HS-5 (cell line): ENCODE measurements around the gene EHD3.

ENCODE experiments used
- DNase-seq: peaks from one replicate; pipeline ENCODE4 v3.0.0-alpha.2; 2012; ENCODE audit warnings: low read depth

The EHD3 gene

DNA sequence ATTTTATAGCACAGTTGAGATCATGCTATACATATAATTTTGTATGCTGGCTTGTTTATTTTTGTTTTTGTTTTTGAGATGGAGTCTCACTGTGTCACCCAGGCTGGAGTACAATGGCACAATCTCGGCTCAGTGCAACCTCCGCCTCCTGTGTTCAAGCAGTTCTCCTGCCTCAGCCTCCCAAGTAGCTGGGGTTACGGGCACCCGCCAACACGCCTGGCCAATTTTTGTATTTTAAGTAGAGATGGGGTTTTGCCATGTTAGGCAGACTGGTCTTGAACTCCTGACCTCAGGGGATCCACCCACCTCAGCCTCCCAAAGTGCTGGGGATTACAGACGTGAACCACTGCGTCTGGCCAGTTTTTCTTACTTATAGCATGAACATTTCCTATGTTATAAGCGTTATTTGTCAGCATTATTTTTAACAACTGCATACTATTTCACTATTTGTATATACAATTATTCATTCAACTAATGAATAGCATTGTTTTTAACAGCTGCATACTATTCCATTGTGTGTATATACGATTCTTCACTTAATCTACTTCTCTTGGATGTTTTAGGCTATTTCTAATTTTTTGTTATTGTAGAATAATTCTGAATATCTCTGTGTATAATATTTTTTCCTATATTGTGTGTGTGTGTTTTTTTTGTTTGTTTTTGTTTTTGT is 3.5 kb downstream of the EHD3 start:
- no peak for DNase-seq

DNA sequence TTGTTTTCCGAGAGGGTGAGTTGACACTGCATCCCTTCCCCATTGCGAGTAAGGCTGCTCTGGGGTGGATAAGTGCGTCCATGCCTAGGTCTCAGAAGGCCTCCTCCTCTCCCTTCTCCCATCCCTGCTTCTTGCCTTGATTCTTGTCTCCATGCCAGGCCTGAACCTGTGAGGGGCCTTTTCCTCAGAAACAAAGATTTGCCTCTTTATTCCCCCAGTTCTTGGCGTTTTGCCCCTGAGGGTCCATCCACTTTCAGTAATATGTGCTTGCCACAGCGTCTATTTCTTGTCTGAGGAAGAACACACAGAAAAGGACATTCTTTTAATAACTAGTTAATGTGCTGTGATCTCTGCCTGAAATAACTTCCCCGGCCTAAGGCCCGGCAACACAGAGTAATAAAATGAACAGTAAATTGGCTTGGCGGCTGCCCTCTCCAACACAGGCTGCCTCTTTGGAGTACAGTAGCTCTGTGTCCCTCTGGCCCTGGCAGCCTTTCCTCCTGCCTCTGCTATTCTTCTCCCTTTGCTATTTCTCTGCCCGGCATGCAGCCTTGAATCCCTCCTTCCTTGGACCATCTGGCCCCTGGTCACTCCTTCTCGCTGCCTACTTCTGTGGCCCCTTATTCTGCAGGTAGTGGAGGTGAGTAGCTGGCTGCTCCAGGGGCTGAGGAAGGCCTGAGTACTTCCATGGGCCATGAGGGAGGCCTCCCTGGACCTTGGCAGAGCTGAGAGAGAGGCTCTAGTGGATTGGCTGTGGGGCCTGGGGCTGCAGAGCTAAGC is 4.4 kb downstream of the EHD3 start:
- no peak for DNase-seq

DNA sequence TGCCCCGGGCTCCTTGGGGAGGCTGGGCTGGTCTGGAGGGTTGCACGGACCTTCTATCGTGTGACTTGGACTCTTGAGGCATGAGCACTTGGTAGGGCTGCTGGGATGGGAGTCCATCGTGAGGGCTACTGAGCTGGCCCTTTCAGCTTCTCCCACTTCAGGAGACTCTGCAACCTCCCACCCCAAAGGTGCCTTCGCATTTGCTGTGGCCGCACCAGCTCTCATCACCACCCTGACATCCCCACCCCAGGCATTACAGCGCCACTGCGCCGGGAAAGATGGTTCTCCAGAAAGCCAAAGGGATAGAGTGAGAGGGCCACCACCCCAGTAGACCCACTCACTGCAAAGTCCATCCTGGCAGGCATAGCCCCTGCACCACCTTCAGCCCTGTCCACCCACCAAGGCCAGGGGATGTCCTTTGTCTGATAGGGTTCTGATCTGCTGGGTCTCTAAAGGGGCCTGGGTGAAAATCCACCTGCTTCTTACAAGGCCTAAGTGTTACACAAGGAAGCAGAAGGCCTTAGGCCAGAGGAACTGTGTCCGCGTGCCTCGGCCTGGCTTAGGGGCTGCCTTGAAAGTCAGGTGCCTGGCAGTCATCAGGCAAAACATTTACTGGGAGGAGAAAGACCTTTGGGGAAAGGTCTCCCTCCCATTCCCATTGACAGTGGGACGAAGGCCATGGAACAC is 5.1 kb downstream of the EHD3 start:
- no peak for DNase-seq

DNA sequence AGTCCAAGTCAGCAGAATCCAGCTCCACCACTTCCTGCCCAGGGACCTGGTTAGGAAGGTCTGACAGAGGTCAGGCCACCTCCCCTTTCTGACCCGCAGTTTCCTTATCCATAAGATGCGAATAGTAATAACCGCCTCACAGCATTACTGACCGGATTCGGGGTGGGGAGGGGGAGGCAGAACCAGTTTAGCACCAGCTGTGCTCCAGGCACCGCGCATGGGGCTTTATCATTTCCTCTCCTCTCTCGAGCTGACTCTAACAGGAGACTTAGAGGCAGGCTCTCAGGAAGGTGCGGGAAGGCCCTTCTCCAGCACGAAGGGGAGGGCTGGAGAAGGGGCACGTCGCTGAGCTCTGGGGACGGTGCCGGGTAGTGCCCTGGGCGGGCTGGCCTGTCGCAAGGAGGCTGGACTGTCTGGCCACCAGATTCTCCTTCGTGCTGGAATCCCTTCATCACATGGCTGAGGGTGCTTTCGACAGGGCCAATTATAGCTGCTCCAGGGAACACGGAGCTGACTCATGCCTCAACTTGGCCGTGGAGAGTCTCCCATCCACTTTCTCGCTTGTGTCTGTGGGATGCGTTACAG is 5.7 kb downstream of the EHD3 start:
- DNase-seq, result no peak

DNA sequence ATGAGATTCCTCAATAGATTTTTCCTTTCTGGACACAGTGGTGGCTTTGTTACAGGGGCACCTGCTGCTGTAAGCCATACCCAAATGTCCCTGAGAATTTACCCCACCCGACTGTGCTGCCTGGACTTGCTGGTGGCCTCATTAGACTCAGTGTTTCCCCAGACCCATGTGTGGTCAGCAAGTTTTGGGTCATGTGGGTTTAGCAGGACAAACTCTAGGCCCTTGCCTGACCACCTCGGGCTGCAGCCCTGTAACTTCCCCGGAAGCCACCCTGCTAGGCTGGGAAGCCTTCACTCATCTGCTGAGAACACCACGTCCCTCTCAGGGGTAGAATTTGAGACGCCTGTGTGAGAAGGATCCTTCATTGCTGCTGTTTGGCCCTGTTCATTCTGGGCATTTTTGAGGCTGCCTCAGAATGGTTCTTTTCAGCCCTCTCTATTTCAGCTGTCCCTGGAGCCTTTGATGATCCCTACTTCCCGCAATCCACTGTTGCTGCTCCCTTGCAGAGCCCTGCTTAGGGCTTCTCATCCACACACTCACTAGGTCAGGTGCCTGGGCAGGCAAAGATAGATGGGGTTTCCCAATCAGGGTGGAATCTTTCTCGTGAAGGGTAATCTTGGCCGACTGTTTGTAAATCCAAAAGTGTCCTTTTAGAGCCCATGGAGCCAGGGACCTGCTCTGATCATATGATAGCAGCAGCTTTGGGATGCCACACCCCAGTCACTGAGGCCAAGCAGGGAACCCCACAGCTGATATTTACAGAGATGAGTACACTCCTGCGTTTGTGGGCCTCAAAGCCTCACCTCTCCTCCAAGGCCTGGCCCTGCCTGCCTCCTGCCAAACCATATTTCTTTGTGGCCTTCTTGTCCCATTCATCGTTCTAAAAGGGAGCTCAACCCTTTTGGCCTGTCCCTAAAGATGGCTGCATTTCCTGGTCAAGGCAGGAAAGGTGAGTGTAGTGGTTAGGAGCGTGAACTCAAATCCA is 6.7 kb downstream of the EHD3 start:
- DNase-seq, result no peak

DNA sequence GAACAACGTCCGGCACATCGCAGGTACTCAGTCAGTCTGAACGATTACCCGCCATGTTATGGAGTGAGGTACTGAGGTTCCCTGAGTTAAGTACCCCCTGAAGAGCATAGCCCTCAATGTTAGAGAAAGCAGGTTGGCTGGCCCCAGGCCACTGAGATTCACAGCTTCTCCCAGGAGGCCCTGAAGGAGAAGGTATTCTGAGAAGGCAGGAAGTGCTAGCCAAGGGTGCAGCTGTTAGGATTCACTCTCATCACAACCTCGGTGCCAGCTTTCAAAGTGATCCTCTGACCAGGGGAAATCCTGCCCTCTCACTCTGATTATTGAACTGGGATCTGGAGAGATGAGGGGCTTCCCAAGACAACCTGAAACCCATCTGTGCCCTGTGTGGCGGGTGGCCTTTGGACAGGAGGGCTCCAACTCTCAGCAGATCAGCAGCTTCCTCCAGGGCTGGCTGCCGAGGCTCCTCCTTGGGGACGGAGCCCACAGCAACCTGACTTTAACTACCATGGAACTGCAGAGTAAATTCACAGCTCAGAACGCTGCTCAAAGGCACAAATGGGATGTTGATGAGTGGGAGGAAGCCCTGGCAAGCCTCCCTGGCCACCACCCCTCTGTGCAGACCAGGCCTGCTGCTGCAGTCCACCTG is 7.8 kb downstream of the EHD3 start:
- DNase-seq, result no peak

DNA sequence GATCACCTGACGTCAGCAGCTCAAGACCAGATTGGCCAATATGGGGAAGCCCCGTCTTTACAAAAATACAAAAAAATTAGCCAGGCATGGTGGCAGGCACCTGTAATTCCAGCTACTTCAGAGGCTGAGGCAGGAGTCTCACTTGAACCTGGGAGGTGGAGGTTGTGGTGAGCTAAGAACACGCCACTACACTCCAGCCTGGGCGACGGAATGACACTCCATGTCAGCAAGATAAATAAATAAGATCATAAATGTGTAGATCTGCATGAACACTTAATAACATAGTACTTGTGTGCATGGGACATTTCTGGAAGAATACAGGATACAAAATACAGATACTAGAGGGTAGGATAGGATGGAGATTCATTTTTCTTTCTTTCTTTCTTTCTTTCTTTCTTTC is 9.1 kb downstream of the EHD3 start:
- no peak for DNase-seq

DNA sequence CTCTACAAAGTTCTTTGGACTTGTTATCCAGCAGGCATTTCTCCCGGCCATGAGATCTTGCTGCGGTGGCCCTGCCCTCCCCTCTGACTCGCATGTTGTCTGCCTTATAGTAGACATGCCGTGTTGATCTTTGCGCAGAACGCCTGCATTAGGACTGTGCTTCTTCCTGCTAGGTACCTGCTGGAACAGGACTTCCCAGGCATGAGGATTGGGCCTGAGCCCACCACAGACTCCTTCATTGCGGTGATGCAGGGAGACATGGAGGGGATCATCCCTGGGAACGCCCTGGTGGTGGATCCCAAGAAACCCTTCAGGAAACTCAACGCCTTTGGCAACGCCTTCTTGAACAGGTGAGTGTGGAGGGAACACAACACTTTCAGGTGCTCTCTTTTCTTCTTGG is 10.1 kb downstream of the EHD3 start:
- DNase-seq, result no peak

DNA sequence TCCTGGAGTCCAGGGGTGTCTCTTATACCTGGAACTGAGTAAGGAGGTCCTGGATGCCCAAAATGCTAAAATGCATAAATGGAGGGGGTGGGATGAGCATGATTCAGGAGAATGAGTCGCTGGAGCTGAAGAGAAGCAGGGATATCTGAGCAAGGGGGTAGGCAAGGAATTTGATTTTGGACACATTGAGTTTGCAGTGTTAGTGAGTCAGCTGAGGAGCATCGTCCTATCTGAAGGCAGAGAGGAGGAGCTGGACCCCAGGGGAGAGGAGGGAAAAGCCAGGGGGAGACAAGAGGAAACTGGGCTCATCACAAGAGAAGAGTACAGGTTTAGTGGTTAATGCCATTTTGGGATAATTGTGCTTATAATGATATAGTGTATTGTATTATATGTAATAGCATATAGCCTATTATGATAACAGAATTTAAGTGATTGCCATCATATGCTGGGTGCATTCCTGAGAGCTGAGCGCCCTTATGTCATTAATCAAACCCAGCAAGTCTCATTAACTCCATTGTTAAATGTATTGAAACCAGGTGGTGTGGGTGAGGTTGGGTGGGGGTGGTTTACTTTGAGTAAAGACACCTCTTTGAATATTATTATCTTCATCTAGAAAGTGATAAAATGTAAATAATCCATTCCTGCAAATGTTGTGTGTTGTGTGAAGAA is 12.4 kb downstream of the EHD3 start:
- peak; percentile 58 for DNase-seq

DNA sequence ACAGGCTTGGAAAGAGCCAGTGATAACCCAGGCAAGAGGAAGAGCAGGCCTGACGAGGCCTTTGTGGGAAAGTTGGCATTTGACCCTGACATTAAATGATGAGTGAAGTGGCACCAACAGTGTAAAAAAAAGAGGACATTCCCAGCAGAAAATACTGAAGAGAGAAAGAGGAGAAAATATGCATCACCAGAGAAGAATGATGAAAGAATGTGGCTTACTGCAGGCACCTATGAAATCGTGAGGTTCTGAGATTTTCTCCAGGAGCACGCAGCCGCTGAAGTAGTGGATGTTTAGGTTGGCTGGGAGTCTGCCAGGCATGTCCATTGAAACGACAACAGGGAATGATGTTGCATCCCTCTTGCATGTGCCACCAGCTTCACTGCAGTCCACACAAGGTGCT is 13.8 kb downstream of the EHD3 start:
- no peak for DNase-seq

DNA sequence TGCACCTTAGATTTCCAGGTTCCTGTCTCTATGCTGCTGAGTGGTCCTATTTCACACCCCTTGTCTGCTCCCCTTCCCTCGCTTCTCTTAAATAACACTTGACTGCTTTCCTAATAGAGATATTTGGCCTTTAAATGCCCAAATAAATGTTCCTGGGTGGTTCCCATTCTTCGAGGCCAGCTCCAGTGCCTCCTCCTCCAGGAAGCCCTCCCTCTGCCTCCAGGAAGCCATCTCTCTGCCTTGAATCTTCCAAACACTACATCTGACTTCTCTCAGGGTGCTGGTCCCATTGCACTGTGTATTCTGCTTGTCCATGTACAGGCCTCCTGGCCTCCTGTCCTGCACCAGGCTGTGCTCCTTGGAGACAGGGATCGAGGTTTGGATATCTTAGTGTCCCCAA is 14.2 kb downstream of the EHD3 start:
- DNase-seq, result no peak

DNA sequence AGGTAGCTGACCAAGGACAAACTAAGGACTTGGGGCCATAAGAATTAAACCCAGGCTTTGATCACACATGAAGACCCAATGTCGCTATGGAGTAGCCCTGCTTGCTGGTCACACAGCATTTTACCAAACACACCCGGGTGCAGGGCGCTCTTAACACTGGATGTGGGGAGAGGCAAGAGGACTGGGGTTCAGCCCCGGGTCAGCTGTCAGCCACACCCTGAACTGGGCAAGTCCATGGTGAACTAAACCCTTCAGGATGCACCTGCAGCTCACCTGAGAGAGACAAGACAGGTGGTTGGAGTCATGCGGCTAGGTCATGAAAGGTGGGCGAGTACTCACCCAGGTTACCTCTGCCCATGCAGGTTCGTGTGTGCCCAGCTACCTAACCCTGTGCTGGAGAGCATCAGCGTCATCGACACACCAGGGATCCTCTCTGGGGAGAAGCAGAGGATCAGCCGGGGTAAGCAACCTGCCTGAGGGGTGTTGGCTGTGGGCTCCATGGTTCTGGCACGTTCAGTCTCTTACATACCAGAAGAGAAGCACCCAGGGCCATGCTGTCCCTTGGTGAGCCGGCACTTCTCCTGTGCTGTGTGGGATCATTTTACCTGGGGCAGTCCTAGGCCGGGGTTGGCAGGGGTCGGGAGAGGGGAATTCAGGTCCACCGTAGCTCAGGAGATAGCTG is 15.2 kb downstream of the EHD3 start:
- DNase-seq, result no peak

DNA sequence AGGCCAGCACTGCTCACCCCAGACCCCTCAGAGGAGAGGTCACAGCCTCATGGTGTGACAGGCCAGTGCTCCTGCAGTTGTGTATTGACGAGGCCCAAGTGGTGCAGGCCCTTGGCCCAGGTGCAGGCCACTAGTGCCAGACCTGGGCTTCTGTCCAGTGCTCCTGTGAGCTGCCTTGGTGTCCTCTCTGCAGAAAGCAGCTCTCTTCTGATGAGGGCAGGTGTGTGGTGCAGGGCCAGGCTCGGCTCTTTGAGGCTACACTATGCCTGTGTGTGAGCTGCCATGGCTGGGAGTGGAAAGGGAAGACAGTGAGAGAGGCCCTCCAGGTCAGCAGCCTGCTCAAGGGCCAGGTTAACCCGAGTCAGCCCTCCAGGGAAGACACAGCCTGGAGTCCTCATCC is 17.1 kb downstream of the EHD3 start:
- DNase-seq, result no peak

DNA sequence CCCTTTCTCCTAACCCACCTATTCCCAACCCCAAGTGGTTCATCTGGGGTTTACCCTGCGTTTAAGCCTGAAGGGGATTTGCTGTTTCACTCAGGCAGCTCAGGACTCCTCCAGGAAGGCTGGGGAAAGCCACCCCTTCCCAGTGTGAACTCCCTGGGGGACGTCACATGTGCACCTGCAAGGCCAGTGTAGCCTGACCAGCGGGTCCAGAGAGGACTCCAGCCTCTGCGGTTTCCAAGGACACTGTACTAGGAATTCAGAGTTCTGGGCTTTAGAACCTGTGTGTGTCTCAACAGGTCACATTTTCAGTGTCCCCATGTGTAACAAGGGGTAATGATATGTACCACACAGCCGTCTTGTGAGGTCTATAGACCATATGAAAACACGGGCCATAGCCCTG is 17.9 kb downstream of the EHD3 start:
- DNase-seq, result no peak

DNA sequence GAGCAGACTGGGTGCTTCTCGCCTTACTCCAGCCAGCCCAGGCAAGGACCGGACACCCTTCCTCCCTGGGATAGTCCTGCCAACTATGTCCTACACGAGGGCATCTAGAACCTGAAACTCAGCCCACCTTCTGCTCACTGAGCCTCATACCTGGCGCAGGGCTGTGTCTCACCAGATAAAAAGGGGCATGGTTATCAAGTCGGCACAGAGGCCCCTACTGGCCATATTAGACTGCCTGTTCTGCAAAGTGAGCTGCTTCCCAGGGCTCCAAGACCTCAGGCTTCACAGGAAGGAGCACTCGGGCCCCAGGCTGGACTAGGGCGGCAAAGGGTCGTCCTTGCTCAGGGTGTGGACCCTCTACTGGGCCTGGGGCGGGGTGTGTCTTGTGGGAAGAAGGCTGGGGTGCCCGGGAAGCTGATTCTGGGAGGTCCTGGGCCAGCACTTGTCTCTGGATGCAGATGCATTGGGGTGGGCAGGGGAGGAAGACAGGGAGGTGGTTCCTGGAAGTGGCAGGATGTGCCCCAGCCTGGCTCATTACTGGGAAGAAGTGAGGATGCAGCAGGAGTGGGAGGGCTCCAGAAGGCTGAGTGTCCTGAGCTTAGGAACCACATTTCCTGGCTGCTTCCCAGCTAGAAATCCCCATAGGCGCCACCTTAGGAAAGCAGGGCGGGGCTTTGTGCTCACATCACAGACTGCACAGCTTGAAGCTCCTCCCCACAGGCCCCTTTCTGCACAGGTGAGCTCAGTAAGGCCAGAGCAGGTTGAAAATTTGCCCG is 19.6 kb downstream of the EHD3 start:
- no peak for DNase-seq

DNA sequence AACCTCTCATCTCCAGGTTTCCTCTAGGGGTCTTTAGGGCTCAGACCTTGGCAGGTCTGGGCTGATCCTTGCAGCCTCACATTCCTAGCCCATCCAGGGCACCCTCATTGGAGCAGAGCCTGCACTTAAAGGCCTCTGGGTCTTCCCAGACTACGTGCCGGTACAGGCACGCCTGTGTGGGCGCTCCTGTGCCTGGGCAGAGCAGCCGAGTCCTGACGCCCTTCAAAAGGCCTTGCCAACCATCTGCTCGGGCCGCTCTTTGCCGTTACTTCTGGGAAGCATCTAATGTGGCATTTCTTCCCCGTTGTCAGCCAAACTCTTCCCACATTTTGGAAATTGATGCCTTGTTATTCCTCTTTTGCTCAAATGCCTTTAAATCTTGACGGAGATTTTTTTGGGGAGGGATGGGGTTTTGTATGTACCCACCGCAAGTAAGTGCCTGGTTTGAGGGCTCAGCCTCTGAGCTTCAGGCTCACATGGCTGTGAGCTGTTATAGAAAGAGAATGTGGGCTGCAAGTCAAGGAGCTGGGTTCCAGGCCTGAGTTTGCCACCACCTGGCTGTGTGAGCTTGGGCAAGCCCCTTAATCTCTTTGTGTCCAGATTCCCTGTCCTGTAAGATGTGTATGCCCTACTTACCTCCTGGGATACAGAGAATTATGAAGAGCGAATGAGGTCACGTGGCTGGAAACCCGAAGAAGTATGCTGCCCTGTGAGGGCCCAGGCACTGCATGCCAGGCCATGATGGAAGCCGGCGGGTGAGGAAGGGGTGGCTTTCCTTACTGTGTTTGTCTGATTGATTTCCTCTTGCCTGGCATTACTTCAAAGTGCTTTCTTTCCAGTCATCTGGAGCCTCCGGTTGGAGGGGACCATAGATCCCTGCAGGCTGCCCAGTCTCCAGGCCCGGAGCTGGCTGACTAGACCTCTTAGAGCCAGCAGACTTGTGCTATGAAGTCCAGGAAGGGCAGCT is 20.6 kb downstream of the EHD3 start:
- no peak for DNase-seq

DNA sequence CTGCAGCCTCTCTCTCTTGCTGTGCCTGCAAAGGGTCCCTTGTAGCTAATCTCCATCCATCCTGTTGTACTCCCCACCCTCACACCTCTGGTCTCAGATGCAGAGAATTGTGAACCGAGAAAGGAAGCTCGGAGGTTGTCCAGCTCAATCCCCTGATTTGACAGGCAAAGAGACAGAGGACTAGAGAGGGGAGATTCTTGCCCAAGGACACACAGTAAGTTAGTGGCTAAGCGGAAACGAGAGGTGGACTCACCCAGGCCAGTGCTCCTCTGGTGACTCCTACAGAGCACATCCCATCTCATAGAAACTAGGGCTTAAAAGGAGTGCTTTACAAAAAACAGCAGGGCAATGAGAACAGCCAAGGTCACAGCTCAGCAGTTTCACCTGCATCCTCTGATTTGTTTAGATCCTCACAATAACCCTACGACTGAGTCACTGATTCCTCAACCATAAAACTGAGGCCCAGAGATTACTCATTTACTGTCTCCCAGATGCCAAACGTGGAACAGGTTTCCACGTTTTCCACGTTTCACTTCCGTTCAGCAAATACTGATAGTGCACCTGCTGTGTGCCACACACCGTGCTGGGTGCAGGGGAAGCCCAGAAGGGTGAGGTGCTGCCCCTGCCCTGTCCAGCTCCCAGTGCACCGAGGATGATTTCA is 22.1 kb downstream of the EHD3 start:
- DNase-seq, result no peak
